Heart left ventricle (tissue), 16 donors: ENCODE measurements around the gene PHKA2. TPM values are rescaled to one million over a fixed set of nuclear protein-coding genes. Genes with fewer than 3 reads are reported as not detected.
A peak's percentile ranks its signal among the peaks of the same experiment; 100 is the strongest.

Source experiments
- ATAC-seq, 4 donors: fragments of 200-7000 bp; cut with Tn5 transposase; one replicate each; pipeline ENCODE4 v1.9.1; 2020 to 2022; ENCODE audit warnings: moderate library complexity in 4 of 4, mild to moderate bottlenecking in 3 of 4, moderate number of reproducible peaks in 1 of 4
- DNase-seq, 5 donors: peaks; one replicate each; pipeline ENCODE4 v3.0.0-alpha.2; 2020
- H3K27ac ChIP-seq, 12 donors: fragments of 200-600 bp; sonication (generic) in 4 of 12; one replicate each; pipeline versions ENCODE4 v1.5.0 to v1.8.0; 2016 to 2022; ENCODE audit warnings: mild to moderate bottlenecking in 2 of 12
- H3K27me3 ChIP-seq, 9 donors: fragments of 200-600 bp; sonication (generic) in 2 of 9; one replicate each; pipeline versions ENCODE4 v1.5.1 to v1.8.0; 2016 to 2022; ENCODE audit warnings: mild to moderate bottlenecking in 3 of 9
- H3K36me3 ChIP-seq, 9 donors: fragments of 200-600 bp; sonication (generic) in 2 of 9; one replicate each; pipeline versions ENCODE4 v1.5.0 to v1.8.0; 2018 to 2022; ENCODE audit warnings: mild to moderate bottlenecking in 2 of 9
- H3K4me1 ChIP-seq, 12 donors: fragments of 200-600 bp; sonication (generic) in 4 of 12; one replicate each; pipeline versions ENCODE4 v1.5.0 to v1.8.0; 2016 to 2022; ENCODE audit warnings: mild to moderate bottlenecking in 3 of 12
- H3K4me3 ChIP-seq, 12 donors: fragments of 200-600 bp; sonication (generic) in 4 of 12; one replicate each; pipeline versions ENCODE4 v1.5.0 to v1.8.0; 2017 to 2022; ENCODE audit warnings: mild to moderate bottlenecking in 9 of 12, moderate library complexity in 4 of 12
- H3K9me3 ChIP-seq, 12 donors: fragments of 200-600 bp; sonication (generic) in 4 of 12; one replicate each; pipeline versions ENCODE4 v1.5.0 to v1.8.0; 2016 to 2022; ENCODE audit warnings: mild to moderate bottlenecking in 1 of 12
- POLR2A ChIP-seq, 2 donors: fragments of 450-650 bp; IDR thresholded peaks; one replicate each; pipeline ENCODE4 v1.6.1; 2017; ENCODE audit warnings: antibody characterized with exemption in 2 of 2, mild to moderate bottlenecking in 2 of 2, moderate library complexity in 2 of 2
- WGBS, 4 donors: extraction: QIAGEN DNeasy Blood & Tissue Kit in 2 of 4; methylation state at CpG; one replicate each; pipeline versions ENCODE4 v1.1.5 to v1.1.7; 2013 to 2018; 5-methylcytosine and 5-hydroxymethylcytosine counted together
- intact Hi-C, 10 donors: fragments of 100-400 bp; cut with DNase I; formaldehyde crosslinking; loops; one replicate each; pipeline versions ENCODE4 v1.11.1 to v1.14.2; 2022
- long read RNA-seq, 3 donors: library from polyadenylated mRNA; unstranded; transcript quantifications; one replicate each; pipeline ENCODE4 v2.0.0, GENCODE V29; 2020 to 2021
- polyA plus RNA-seq, 2 donors: library from polyadenylated mRNA; stranded (reverse); fragments of 200-250 nt; gene quantifications; one replicate each; pipeline ENCODE4 v1.2.3, GENCODE V29; 2013
- total RNA-seq, 9 donors: library from RNA; depleted of rRNA in 2 of 9; stranded (reverse); fragments of >200 nt in 2 of 9; fragmentation: NEBNext Ultra II Directional in 3 of 9; extraction: Animal tissue kit (Norgen Biotek cat#: 25700) in 3 of 9; gene quantifications; one replicate each; pipeline versions ENCODE4 v1.1.0 to v1.2.4, GENCODE V29; 2016 to 2023
- TF ChIP-seq, protein P1 (sequence below), 12 donors: fragments of 200-600 bp; sonication (generic) in 4 of 12; IDR thresholded peaks; one replicate each; pipeline versions ENCODE4 v1.5.0 to v1.8.0; 2018 to 2022; ENCODE audit warnings: antibody characterized with exemption in 12 of 12, mild to moderate bottlenecking in 5 of 12
- donor health status: ischemic (EF 13 %, LVEDD 7.1; RV severe dilation, severe dysfunction).
- donor health status: healthy with polysubstance abuse.
- donor health status: DM: no; HTN: yes; CAD: no.
- donor health status: DM: no; HTN: no; CAD: no.
- donor health status: ischemic (EF 25% LVEDD 6.9; RV normal size, moderate dysfunction).
- donor health status: ischemic (EF 25% LVEDD 5.7; RV mildly dilated, moderate dysfunction).
- donor health status: healthy.
- donor health status: DM: yes; HTN: yes; CAD: no.
- donor health status: ischemic (EF 35%, LVEDD 5.7; RV mildly dilated, moderate dysfunction).
- donor health status: nonischemic (EF 11% LVEDD 7.7; RV severe dilation, severe dysfunction).
- donor health status: DM: yes; HTN: yes; CAD: no.
- donor health status: PGD.
- donor health status: ischemic (EF 29% LVEDD 5.4; RV normal size, mild dysfunction).
- donor health status: nonischemic (EF 23%, LVEDD 6.1; RV moderate dilation, normal function).

Gene PHKA2, protein sequence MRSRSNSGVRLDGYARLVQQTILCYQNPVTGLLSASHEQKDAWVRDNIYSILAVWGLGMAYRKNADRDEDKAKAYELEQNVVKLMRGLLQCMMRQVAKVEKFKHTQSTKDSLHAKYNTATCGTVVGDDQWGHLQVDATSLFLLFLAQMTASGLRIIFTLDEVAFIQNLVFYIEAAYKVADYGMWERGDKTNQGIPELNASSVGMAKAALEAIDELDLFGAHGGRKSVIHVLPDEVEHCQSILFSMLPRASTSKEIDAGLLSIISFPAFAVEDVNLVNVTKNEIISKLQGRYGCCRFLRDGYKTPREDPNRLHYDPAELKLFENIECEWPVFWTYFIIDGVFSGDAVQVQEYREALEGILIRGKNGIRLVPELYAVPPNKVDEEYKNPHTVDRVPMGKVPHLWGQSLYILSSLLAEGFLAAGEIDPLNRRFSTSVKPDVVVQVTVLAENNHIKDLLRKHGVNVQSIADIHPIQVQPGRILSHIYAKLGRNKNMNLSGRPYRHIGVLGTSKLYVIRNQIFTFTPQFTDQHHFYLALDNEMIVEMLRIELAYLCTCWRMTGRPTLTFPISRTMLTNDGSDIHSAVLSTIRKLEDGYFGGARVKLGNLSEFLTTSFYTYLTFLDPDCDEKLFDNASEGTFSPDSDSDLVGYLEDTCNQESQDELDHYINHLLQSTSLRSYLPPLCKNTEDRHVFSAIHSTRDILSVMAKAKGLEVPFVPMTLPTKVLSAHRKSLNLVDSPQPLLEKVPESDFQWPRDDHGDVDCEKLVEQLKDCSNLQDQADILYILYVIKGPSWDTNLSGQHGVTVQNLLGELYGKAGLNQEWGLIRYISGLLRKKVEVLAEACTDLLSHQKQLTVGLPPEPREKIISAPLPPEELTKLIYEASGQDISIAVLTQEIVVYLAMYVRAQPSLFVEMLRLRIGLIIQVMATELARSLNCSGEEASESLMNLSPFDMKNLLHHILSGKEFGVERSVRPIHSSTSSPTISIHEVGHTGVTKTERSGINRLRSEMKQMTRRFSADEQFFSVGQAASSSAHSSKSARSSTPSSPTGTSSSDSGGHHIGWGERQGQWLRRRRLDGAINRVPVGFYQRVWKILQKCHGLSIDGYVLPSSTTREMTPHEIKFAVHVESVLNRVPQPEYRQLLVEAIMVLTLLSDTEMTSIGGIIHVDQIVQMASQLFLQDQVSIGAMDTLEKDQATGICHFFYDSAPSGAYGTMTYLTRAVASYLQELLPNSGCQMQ
- total RNA-seq, result 10 to 100 TPM; 17.1 to 45.7 (median 26.9) TPM
- polyA plus RNA-seq, result 10 to 100 TPM; 13.8 to 27.5 TPM
- long read RNA-seq, donor 1, full-length matches to known transcripts, result 25 of 64 reads
- long read RNA-seq, donor 1, partial matches to known transcripts, result 12 of 64 reads
- long read RNA-seq, donor 1, other reads (novel, unspliced or antisense), result 27 of 64 reads
- long read RNA-seq, donor 2, full-length matches to known transcripts, result 26 of 65 reads
- long read RNA-seq, donor 2, partial matches to known transcripts, result 11 of 65 reads
- long read RNA-seq, donor 2, other reads (novel, unspliced or antisense), result 28 of 65 reads
- long read RNA-seq, donor 3, full-length matches to known transcripts, result 16 of 38 reads
- long read RNA-seq, donor 3, partial matches to known transcripts, result 3 of 38 reads
- long read RNA-seq, donor 3, other reads (novel, unspliced or antisense), result 19 of 38 reads

DNA sequence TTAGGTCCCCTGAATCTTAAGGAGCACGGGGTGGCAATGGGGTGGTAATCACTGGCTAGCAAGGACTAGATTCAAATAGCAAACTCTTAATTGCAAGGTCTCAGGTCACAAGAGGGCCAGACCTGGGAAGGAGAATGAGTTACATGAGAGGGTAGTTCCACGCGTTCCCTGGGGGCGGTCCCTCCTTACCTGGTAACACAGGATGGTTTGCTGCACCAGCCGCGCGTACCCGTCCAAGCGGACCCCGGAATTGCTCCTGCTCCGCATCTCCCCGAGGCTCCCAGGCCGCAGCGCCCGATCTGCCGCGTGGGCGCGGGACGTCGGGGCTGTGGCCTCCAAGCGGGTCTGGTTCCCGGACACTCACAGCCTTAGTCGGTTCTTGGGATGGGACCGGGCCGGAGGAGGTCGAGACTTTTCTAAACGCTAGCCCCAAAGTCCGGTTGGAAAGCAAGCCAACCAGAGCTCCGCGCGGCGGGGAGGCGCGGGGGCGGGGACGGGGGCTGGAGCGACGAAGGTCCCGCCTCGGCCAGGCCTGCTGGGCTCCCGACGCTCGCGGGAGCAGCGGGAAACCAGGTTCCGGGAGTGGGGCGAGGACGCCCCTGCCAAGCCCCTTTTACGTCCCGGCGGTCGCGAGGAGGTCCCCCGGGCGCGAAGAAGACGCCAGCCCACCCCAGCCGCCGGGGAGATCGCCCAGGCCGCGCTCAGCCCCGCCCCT lies at the start of gene PHKA2:
TSS of gene PHKA2 (minus strand) at position 449 of the 715 bp plus-strand sequence. CDS start at position 267, 182 bp downstream.
- intact Hi-C loops, result loop anchor here in 1 of 10 donors (10.0 kb wide), 1 partner anchor 579 kb away; no protein-coding TSS in a partner anchor
- ATAC-seq, result peak; percentile 32 to 81 (median 68)

DNA sequence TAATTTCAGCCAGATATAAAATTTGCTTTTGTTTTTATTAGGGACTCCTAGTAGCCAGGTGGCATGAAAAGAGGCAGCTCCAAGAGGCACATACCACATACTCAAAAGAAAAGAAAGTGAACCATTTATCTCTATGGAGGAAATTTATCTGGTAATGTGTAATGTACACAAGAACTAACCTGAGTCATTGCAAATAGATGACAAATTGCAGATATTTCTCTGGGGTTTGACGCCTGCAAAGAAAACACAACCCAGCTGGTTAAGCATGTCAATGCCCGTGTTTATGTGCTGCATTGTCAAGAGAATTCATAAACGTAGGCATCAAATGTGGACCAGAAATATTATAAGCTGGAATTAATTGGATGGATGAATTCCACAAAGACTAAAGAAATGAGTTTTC lies 46.9 kb upstream of the PHKA2 start:
- 75 to 96% (median 88%) methylated on average over 3 of the region's 3 CpGs for WGBS, 4 donors
- Histone ChIP-seq H3K4me1 (no peaks in the 10 kb centered on the region), H3K27ac (no peak overlapping the region), H3K9me3 (no peaks in the 10 kb centered on the region), H3K4me3 (no peak overlapping the region), H3K27me3 (no peaks in the 10 kb centered on the region), H3K36me3 (no peaks in the 10 kb centered on the region)
- TF ChIP-seq, protein P1, sequence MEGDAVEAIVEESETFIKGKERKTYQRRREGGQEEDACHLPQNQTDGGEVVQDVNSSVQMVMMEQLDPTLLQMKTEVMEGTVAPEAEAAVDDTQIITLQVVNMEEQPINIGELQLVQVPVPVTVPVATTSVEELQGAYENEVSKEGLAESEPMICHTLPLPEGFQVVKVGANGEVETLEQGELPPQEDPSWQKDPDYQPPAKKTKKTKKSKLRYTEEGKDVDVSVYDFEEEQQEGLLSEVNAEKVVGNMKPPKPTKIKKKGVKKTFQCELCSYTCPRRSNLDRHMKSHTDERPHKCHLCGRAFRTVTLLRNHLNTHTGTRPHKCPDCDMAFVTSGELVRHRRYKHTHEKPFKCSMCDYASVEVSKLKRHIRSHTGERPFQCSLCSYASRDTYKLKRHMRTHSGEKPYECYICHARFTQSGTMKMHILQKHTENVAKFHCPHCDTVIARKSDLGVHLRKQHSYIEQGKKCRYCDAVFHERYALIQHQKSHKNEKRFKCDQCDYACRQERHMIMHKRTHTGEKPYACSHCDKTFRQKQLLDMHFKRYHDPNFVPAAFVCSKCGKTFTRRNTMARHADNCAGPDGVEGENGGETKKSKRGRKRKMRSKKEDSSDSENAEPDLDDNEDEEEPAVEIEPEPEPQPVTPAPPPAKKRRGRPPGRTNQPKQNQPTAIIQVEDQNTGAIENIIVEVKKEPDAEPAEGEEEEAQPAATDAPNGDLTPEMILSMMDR (IDR thresholded peaks at IDR 0.05), result no peak
- TF ChIP-seq POLR2A (IDR thresholded peaks at IDR 0.05), result no peak
- ATAC-seq, result no peak
- intact Hi-C loops, result no loop called here
- DNase-seq, result no peak

More for the DNA sequence above, at the start of gene PHKA2:
- peaks cover 0 to 16% (median 2%) of the 10 kb centered on the region in 12 donors for H3K4me1 ChIP-seq
- peak within 1 kb of the TSS; percentile 84 to 97 (median 92) for H3K27ac ChIP-seq
- WGBS, 4 donors, result 1 to 29% (median 5%) methylated on average over 31 to 64 of the region's 64 CpGs
- H3K27me3 ChIP-seq, result peaks cover 0 to 15% (median 0%) of the 10 kb centered on the region in 9 donors
- no peak for TF ChIP-seq POLR2A (IDR thresholded peaks at IDR 0.05)
- TF ChIP-seq, protein P1 (IDR thresholded peaks at IDR 0.05), result no peak
- H3K36me3 ChIP-seq, result peaks cover 0 to 7% (median 0%) of the 10 kb centered on the region in 9 donors
- peak; percentile 54 to 75 (median 69) for DNase-seq
- H3K9me3 ChIP-seq, result peaks cover 0 to 4% (median 0%) of the 10 kb centered on the region in 12 donors
- H3K4me3 ChIP-seq, result peak within 1 kb of the TSS; percentile 42 to 91 (median 77)

DNA sequence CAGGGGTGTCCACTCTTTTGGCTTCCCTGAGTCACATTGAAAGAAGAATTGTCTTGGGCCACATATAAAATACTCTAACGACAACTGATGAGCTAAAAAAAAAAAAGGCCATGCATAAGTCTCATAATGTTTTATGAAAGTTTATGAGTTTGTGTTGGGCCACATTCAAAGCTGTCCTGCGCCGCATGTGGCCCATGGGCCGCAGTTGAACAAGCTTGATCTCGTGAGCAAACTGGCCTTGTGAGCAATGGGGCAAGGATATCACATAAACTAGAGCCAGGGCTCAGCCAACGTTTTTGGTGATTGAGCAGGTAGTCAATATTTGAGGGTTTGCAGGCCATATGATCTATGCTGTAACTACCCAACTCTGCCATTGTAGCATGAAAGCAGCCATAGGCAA lies 44.6 kb upstream of the PHKA2 start:
- Histone ChIP-seq H3K4me1 (no peaks in the 10 kb centered on the region), H3K27me3 (no peaks in the 10 kb centered on the region), H3K36me3 (no peaks in the 10 kb centered on the region), H3K27ac (no peak overlapping the region), H3K9me3 (no peaks in the 10 kb centered on the region), H3K4me3 (no peak overlapping the region)
- DNase-seq (no peak), ATAC-seq (no peak)
- TF ChIP-seq, protein P1 (IDR thresholded peaks at IDR 0.05), result no peak
- no peak for TF ChIP-seq POLR2A (IDR thresholded peaks at IDR 0.05)
- WGBS, 4 donors, result 71 to 93% (median 85%) methylated on average over 6 of the region's 6 CpGs
- intact Hi-C loops, result no loop called here
